Measurements from ENCODE around the gene ST6GALNAC4. TPM values are rescaled to one million over a fixed set of nuclear protein-coding genes. Genes with fewer than 3 reads are reported as not detected.

ST6GALNAC4 gene
- total and polyA plus RNA-seq, 9 of the 15 experiments (the other 6 are each of a cell fraction or from before 2014, with no cell fraction given) = 2.6 to 43.1 (median 15.4) TPM

DNA sequence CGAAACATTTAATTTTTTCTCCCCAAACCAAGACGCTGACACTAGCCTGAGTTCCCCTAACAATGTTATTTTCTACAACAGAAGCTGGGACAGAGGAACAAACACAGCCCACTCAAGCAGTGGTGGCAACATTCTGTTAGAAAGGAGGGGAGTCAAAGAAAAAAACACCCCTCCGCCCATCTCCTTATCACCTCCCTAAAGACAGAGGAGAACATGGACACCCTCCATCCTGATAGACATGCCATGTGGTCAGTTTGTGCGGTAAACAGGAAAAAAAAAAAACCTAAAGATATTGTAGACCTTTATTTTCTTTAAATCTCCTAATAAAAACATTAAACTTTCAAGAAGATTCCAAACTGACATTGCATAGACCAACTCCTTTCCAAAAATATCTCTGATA, 23.8 kb upstream of the ST6GALNAC4 start (continued):
- TF ChIP-seq, protein P1, sequence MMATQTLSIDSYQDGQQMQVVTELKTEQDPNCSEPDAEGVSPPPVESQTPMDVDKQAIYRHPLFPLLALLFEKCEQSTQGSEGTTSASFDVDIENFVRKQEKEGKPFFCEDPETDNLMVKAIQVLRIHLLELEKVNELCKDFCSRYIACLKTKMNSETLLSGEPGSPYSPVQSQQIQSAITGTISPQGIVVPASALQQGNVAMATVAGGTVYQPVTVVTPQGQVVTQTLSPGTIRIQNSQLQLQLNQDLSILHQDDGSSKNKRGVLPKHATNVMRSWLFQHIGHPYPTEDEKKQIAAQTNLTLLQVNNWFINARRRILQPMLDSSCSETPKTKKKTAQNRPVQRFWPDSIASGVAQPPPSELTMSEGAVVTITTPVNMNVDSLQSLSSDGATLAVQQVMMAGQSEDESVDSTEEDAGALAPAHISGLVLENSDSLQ (IDR thresholded peaks at IDR 0.05) = peak; percentile 56
- no peak for TF ChIP-seq MEF2A (IDR thresholded peaks at IDR 0.05; ENCODE audit: control insufficient read depth, low read depth, low read length)
- TF ChIP-seq MED1 (CRISPR knock-in tag; IDR thresholded peaks at IDR 0.05; ENCODE audit: borderline replicate concordance) = no peak
- TF ChIP-seq, protein P2, sequence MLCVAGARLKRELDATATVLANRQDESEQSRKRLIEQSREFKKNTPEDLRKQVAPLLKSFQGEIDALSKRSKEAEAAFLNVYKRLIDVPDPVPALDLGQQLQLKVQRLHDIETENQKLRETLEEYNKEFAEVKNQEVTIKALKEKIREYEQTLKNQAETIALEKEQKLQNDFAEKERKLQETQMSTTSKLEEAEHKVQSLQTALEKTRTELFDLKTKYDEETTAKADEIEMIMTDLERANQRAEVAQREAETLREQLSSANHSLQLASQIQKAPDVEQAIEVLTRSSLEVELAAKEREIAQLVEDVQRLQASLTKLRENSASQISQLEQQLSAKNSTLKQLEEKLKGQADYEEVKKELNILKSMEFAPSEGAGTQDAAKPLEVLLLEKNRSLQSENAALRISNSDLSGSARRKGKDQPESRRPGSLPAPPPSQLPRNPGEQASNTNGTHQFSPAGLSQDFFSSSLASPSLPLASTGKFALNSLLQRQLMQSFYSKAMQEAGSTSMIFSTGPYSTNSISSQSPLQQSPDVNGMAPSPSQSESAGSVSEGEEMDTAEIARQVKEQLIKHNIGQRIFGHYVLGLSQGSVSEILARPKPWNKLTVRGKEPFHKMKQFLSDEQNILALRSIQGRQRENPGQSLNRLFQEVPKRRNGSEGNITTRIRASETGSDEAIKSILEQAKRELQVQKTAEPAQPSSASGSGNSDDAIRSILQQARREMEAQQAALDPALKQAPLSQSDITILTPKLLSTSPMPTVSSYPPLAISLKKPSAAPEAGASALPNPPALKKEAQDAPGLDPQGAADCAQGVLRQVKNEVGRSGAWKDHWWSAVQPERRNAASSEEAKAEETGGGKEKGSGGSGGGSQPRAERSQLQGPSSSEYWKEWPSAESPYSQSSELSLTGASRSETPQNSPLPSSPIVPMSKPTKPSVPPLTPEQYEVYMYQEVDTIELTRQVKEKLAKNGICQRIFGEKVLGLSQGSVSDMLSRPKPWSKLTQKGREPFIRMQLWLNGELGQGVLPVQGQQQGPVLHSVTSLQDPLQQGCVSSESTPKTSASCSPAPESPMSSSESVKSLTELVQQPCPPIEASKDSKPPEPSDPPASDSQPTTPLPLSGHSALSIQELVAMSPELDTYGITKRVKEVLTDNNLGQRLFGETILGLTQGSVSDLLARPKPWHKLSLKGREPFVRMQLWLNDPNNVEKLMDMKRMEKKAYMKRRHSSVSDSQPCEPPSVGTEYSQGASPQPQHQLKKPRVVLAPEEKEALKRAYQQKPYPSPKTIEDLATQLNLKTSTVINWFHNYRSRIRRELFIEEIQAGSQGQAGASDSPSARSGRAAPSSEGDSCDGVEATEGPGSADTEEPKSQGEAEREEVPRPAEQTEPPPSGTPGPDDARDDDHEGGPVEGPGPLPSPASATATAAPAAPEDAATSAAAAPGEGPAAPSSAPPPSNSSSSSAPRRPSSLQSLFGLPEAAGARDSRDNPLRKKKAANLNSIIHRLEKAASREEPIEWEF (CRISPR knock-in tag; IDR thresholded peaks at IDR 0.05) = no peak
- TF ChIP-seq, protein P3, sequence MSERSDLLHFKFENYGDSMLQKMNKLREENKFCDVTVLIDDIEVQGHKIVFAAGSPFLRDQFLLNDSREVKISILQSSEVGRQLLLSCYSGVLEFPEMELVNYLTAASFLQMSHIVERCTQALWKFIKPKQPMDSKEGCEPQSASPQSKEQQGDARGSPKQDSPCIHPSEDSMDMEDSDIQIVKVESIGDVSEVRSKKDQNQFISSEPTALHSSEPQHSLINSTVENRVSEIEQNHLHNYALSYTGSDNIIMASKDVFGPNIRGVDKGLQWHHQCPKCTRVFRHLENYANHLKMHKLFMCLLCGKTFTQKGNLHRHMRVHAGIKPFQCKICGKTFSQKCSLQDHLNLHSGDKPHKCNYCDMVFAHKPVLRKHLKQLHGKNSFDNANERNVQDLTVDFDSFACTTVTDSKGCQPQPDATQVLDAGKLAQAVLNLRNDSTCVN (CRISPR knock-in tag; IDR thresholded peaks at IDR 0.05) = no peak
- 0 out of 2 replicates have a peak, but pooled peaks have one; percentile 64 for TF ChIP-seq ZNF384 (IDR thresholded peaks at IDR 0.05; ENCODE audit: low read depth, low read length)
- TF ChIP-seq L3MBTL2 (IDR thresholded peaks at IDR 0.05) = 0 out of 2 replicates have a peak, but pooled peaks have one; percentile 30
